GM23338 (cell line): ENCODE measurements around the gene NHERF1. TPM values are rescaled to one million over a fixed set of nuclear protein-coding genes. Genes with fewer than 3 reads are reported as not detected.
A peak's percentile ranks its signal among the peaks of the same experiment; 100 is the strongest.

Source experiments
- ATAC-seq: fragments of 200-7000 bp; cut with Tn5 transposase; 3 replicates; pipeline ENCODE4 v1.9.1; 2020
- DNase-seq: peaks from one replicate; pipeline ENCODE4 v3.0.0-alpha.2; 2015; ENCODE audit warnings: low spot score
- H2AFZ ChIP-seq: fragments of 200-600 bp; sonication (generic); 2 replicates; pipeline ENCODE4 v1.8.0; 2016; ENCODE audit warnings: antibody characterized with exemption, mild to moderate bottlenecking, moderate library complexity
- H3F3A ChIP-seq: fragments of 200-600 bp; sonication (generic); replicated peaks from 2 replicates; pipeline ENCODE4 v1.8.0; 2017; ENCODE audit warnings: antibody characterized with exemption, mixed run types, low read depth
- H3K27ac ChIP-seq: fragments of 200-600 bp; sonication (generic); 2 replicates; pipeline ENCODE4 v1.6.1; 2016; ENCODE audit warnings: low read depth
- H3K27me3 ChIP-seq: fragments of 200-600 bp; sonication (generic); 2 replicates; pipeline ENCODE4 v1.8.0; 2016; ENCODE audit warnings: mild to moderate bottlenecking, mixed run types, moderate library complexity; ENCODE audit not compliant: insufficient read depth
- H3K36me3 ChIP-seq: fragments of 200-600 bp; sonication (generic); 2 replicates; pipeline ENCODE4 v1.8.0; 2016; ENCODE audit warnings: mild to moderate bottlenecking; ENCODE audit not compliant: insufficient read depth
- H3K4me1 ChIP-seq: fragments of 200-600 bp; sonication (generic); 2 replicates; pipeline ENCODE4 v1.8.0; 2016; ENCODE audit warnings: mild to moderate bottlenecking, moderate library complexity; ENCODE audit not compliant: insufficient read depth
- H3K4me2 ChIP-seq: fragments of 200-600 bp; sonication (generic); 2 replicates; pipeline ENCODE4 v1.7.1; 2017; ENCODE audit warnings: mixed run types
- H3K4me3 ChIP-seq: fragments of 200-600 bp; sonication (generic); 2 replicates; pipeline ENCODE4 v1.6.1; 2016; ENCODE audit warnings: mixed run types
- H3K79me2 ChIP-seq: fragments of 200-600 bp; sonication (generic); replicated peaks from 2 replicates; pipeline ENCODE4 v1.8.0; 2017; ENCODE audit warnings: mild to moderate bottlenecking; ENCODE audit not compliant: insufficient read depth
- H3K9me2 ChIP-seq: fragments of 200-600 bp; sonication (generic); 2 replicates; pipeline ENCODE4 v1.8.0; 2017; ENCODE audit not compliant: insufficient read depth
- H4K20me1 ChIP-seq: fragments of 200-600 bp; sonication (generic); replicated peaks from 2 replicates; pipeline ENCODE4 v1.8.0; 2017; ENCODE audit warnings: mild to moderate bottlenecking; ENCODE audit not compliant: insufficient read depth
- H3K27ac Mint-ChIP-seq: 2 replicates; pipeline ENCODE4 v1.8.0; 2020; ENCODE audit warnings: inconsistent platforms, mild to moderate bottlenecking, moderate library complexity, mixed read lengths
- H3K27me3 Mint-ChIP-seq: 3 replicates; pipeline ENCODE4 v1.8.0; 2022; ENCODE audit warnings: low read depth, mild to moderate bottlenecking, moderate library complexity, mixed read lengths, inconsistent platforms; ENCODE audit not compliant: insufficient read depth, poor library complexity
- H3K36me3 Mint-ChIP-seq: 3 replicates; pipeline ENCODE4 v1.8.0; 2021; ENCODE audit warnings: low read depth, mild to moderate bottlenecking, inconsistent platforms, moderate library complexity, mixed read lengths
- H3K4me1 Mint-ChIP-seq: 3 replicates; pipeline ENCODE4 v1.8.0; 2020; ENCODE audit warnings: mild to moderate bottlenecking, inconsistent platforms, mixed read lengths
- H3K4me3 Mint-ChIP-seq: 3 replicates; pipeline ENCODE4 v1.8.0; 2021; ENCODE audit warnings: moderate library complexity, mild to moderate bottlenecking, inconsistent platforms, mixed read lengths
- H3K9me3 Mint-ChIP-seq: 3 replicates; pipeline ENCODE4 v1.8.0; 2020; ENCODE audit warnings: moderate library complexity, mild to moderate bottlenecking, inconsistent platforms, mixed read lengths
- CREB1 ChIP-seq: fragments of 250-450 bp; sonication (Bioruptor Pico); IDR thresholded peaks from 2 replicates; pipeline ENCODE4 v1.5.0; 2020; ENCODE audit warnings: low read depth, mild to moderate bottlenecking, moderate library complexity
- ETS1 ChIP-seq: IDR thresholded peaks from 2 replicates; pipeline ENCODE4 v1.6.1; 2016; ENCODE audit warnings: antibody characterized with exemption
- EZH2 ChIP-seq: fragments of 200-600 bp; sonication (generic); IDR thresholded peaks from one replicate; pipeline ENCODE4 v1.8.0; 2017; ENCODE audit warnings: antibody characterized with exemption, mild to moderate bottlenecking, low read depth; ENCODE audit not compliant: unreplicated experiment
- EZH2phosphoT487 ChIP-seq: fragments of 200-600 bp; sonication (generic); IDR thresholded peaks from one replicate; pipeline ENCODE4 v1.8.1; 2018; ENCODE audit warnings: antibody characterized with exemption; ENCODE audit not compliant: unreplicated experiment
- JUNB ChIP-seq: IDR thresholded peaks from one replicate; pipeline ENCODE4 v1.6.1; 2016; ENCODE audit warnings: antibody characterized with exemption; ENCODE audit not compliant: unreplicated experiment
- NANOG ChIP-seq: IDR thresholded peaks from 2 replicates; pipeline ENCODE4 v1.6.1; 2016; ENCODE audit warnings: antibody characterized with exemption, borderline replicate concordance
- POLR2AphosphoS5 ChIP-seq: IDR thresholded peaks from 2 replicates; pipeline ENCODE4 v1.6.1; 2016; ENCODE audit warnings: antibody characterized with exemption, low read depth
- REST ChIP-seq: IDR thresholded peaks from one replicate; pipeline ENCODE4 v1.6.1; 2018; ENCODE audit warnings: antibody characterized with exemption; ENCODE audit not compliant: unreplicated experiment
- STAT1 ChIP-seq: IDR thresholded peaks from one replicate; pipeline ENCODE4 v1.6.1; 2016; ENCODE audit warnings: antibody characterized with exemption; ENCODE audit not compliant: unreplicated experiment
- ZNF114 ChIP-seq: fragments of 250-450 bp; sonication (Bioruptor Pico); IDR thresholded peaks from 2 replicates; pipeline ENCODE4 v1.5.0; 2020; ENCODE audit warnings: mild to moderate bottlenecking, moderate library complexity
- ZNF331 ChIP-seq: fragments of 250-450 bp; sonication (Bioruptor Pico); IDR thresholded peaks from 2 replicates; pipeline ENCODE4 v1.5.0; 2020; ENCODE audit warnings: low read depth, mild to moderate bottlenecking, moderate library complexity
- polyA plus RNA-seq: library from polyadenylated mRNA; unstranded; fragments of >200 nt; fragmentation: Nextera tagmentation; extraction: Ambion mirVana; gene quantifications from 2 replicates; pipeline ENCODE4 v1.2.1, GENCODE V29; 2016
- total RNA-seq: library from RNA; depleted of rRNA; stranded (reverse); fragments of >200 nt; shearing (Covaris generic); gene quantifications from 2 replicates; pipeline ENCODE4 v1.2.3, GENCODE V29; 2014
- TF ChIP-seq, protein P1 (sequence below), 2 experiments: fragments of 200-600 bp in 1 of 2; sonication (generic) in 1 of 2; conservative IDR thresholded peaks; 2 replicates each; pipeline versions ENCODE4 v1.5.1 to v1.6.1; 2016 to 2017; ENCODE audit warnings: antibody characterized with exemption in 2 of 2, low read depth in 2 of 2, mild to moderate bottlenecking in 2 of 2, moderate library complexity in 1 of 2
- TF ChIP-seq, protein P2 (sequence below): fragments of 250-450 bp; sonication (Bioruptor Pico); IDR thresholded peaks from 2 replicates; pipeline ENCODE4 v1.5.0; 2020; ENCODE audit warnings: mild to moderate bottlenecking, moderate library complexity

The NHERF1 gene
- total and polyA plus RNA-seq, 2 experiments from 2014 or later = 48.8 to 100 TPM

DNA sequence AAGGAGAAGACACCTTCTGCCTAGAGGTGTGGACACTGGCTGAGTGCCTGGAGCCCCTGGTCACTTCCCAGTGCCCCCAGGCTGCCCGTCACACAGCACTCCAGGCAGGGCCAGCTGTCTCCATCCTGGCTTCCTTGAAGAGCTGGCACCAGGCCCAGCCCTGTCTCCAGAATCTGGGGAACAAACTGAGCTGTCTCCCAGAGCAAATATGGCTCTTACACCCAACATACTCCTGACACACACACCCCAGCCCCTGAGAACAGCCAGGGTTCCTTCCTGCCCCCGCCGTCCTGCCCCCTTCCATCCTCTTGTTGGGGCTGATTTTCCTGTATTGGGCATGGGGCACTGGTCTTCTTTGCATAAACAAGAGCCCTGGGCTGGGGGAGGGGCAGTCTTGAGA lies 9.1 kb downstream of the NHERF1 start:
- Mint-ChIP-seq H3K27ac (no peak overlapping the region; the same call in 1 of the 2 replicates), H3K4me1 (peaks cover 54% of the 10 kb centered on the region)

More for the DNA sequence above, 9.1 kb downstream of the NHERF1 start:
- no peaks in the 10 kb centered on the region for H3K36me3 ChIP-seq
- Mint-ChIP-seq H3K4me3 (no peak overlapping the region), H3K36me3 (peaks cover 5% of the 10 kb centered on the region; the same call in 2 of the 3 replicates), H3K27me3 (peaks cover 17% of the 10 kb centered on the region), H3K9me3 (no peaks in the 10 kb centered on the region)
- DNase-seq (no peak), ATAC-seq (no peak)
- no peak overlapping the region for H3K4me3 ChIP-seq
- H3K27me3 ChIP-seq = no peaks in the 10 kb centered on the region
- H3K4me1 ChIP-seq = peaks cover 41% of the 10 kb centered on the region
- H2AFZ ChIP-seq = no peak overlapping the region
- peaks cover 55% of the 10 kb centered on the region for H4K20me1 ChIP-seq
- TF ChIP-seq EZH2 (no peak), POLR2AphosphoS5 (no peak), REST (no peak), ZNF114 (no peak), ZNF331 (CRISPR knock-in tag) (no peak), STAT1 (no peak), CREB1 (no peak), ETS1 (no peak), NANOG (no peak), EZH2phosphoT487 (no peak), JUNB (no peak)
- TF ChIP-seq, protein P1, sequence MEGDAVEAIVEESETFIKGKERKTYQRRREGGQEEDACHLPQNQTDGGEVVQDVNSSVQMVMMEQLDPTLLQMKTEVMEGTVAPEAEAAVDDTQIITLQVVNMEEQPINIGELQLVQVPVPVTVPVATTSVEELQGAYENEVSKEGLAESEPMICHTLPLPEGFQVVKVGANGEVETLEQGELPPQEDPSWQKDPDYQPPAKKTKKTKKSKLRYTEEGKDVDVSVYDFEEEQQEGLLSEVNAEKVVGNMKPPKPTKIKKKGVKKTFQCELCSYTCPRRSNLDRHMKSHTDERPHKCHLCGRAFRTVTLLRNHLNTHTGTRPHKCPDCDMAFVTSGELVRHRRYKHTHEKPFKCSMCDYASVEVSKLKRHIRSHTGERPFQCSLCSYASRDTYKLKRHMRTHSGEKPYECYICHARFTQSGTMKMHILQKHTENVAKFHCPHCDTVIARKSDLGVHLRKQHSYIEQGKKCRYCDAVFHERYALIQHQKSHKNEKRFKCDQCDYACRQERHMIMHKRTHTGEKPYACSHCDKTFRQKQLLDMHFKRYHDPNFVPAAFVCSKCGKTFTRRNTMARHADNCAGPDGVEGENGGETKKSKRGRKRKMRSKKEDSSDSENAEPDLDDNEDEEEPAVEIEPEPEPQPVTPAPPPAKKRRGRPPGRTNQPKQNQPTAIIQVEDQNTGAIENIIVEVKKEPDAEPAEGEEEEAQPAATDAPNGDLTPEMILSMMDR (conservative IDR thresholded peaks at IDR 0.05; ENCODE audit: low read depth in 2 of 2) = no peak
- TF ChIP-seq, protein P2, sequence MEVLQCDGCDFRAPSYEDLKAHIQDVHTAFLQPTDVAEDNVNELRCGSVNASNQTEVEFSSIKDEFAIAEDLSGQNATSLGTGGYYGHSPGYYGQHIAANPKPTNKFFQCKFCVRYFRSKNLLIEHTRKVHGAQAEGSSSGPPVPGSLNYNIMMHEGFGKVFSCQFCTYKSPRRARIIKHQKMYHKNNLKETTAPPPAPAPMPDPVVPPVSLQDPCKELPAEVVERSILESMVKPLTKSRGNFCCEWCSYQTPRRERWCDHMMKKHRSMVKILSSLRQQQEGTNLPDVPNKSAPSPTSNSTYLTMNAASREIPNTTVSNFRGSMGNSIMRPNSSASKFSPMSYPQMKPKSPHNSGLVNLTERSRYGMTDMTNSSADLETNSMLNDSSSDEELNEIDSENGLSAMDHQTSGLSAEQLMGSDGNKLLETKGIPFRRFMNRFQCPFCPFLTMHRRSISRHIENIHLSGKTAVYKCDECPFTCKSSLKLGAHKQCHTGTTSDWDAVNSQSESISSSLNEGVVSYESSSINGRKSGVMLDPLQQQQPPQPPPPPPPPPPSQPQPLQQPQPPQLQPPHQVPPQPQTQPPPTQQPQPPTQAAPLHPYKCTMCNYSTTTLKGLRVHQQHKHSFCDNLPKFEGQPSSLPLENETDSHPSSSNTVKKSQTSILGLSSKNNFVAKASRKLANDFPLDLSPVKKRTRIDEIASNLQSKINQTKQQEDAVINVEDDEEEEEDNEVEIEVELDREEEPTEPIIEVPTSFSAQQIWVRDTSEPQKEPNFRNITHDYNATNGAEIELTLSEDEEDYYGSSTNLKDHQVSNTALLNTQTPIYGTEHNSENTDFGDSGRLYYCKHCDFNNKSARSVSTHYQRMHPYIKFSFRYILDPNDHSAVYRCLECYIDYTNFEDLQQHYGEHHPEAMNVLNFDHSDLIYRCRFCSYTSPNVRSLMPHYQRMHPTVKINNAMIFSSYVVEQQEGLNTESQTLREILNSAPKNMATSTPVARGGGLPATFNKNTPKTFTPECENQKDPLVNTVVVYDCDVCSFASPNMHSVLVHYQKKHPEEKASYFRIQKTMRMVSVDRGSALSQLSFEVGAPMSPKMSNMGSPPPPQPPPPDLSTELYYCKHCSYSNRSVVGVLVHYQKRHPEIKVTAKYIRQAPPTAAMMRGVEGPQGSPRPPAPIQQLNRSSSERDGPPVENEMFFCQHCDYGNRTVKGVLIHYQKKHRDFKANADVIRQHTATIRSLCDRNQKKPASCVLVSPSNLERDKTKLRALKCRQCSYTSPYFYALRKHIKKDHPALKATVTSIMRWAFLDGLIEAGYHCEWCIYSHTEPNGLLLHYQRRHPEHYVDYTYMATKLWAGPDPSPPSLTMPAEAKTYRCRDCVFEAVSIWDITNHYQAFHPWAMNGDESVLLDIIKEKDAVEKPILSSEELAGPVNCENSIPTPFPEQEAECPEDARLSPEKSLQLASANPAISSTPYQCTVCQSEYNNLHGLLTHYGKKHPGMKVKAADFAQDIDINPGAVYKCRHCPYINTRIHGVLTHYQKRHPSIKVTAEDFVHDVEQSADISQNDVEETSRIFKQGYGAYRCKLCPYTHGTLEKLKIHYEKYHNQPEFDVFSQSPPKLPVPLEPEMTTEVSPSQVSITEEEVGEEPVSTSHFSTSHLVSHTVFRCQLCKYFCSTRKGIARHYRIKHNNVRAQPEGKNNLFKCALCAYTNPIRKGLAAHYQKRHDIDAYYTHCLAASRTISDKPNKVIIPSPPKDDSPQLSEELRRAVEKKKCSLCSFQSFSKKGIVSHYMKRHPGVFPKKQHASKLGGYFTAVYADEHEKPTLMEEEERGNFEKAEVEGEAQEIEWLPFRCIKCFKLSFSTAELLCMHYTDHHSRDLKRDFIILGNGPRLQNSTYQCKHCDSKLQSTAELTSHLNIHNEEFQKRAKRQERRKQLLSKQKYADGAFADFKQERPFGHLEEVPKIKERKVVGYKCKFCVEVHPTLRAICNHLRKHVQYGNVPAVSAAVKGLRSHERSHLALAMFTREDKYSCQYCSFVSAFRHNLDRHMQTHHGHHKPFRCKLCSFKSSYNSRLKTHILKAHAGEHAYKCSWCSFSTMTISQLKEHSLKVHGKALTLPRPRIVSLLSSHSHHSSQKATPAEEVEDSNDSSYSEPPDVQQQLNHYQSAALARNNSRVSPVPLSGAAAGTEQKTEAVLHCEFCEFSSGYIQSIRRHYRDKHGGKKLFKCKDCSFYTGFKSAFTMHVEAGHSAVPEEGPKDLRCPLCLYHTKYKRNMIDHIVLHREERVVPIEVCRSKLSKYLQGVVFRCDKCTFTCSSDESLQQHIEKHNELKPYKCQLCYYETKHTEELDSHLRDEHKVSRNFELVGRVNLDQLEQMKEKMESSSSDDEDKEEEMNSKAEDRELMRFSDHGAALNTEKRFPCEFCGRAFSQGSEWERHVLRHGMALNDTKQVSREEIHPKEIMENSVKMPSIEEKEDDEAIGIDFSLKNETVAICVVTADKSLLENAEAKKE (CRISPR knock-in tag) = no peak
- H3F3A ChIP-seq = no peaks in the 10 kb centered on the region
- H3K9me2 ChIP-seq = no peaks in the 10 kb centered on the region
- no peak overlapping the region for H3K27ac ChIP-seq
- H3K79me2 ChIP-seq = peaks cover 84% of the 10 kb centered on the region
- H3K4me2 ChIP-seq = 0 out of 2 replicates have a peak overlapping the region, but pooled peaks have one; percentile 26
